Activated T-helper 1 cell treated with anti-CD3 and anti-CD28 coated beads, Interleukin-12 subunit alpha, Interleukin-12 subunit beta, Interleukin-2, Interleukin-4 antibody, amounts not matched to agents 30 ng/mL and 10 ng/mL and 1 ng/mL, durations not matched to agents 14 hours and 24 hours and 36 hours (primary cell): ENCODE results near the gene SIDT2. TPM values are rescaled to one million over a fixed set of nuclear protein-coding genes. Genes with fewer than 3 reads are reported as not detected.

Experiments used
- DNase-seq: peaks from one replicate; pipeline ENCODE4 v3.0.0; 2021; ENCODE audit warnings: low spot score
- H3K27ac Mint-ChIP-seq: one replicate; pipeline ENCODE4 v1.8.0; 2021; ENCODE audit warnings: mild to moderate bottlenecking, mixed read lengths
- H3K27me3 Mint-ChIP-seq: one replicate; pipeline ENCODE4 v1.8.0; 2022; ENCODE audit warnings: mild to moderate bottlenecking, moderate library complexity, mixed read lengths; ENCODE audit not compliant: insufficient read depth
- H3K36me3 Mint-ChIP-seq: one replicate; pipeline ENCODE4 v1.8.0; 2021; ENCODE audit warnings: low read depth, mixed read lengths
- H3K4me1 Mint-ChIP-seq: one replicate; pipeline ENCODE4 v1.8.0; 2021; ENCODE audit warnings: low read depth, mixed read lengths
- H3K4me3 Mint-ChIP-seq: one replicate; pipeline ENCODE4 v1.8.0; 2021; ENCODE audit warnings: mild to moderate bottlenecking, moderate library complexity, mixed read lengths
- H3K9me3 Mint-ChIP-seq: one replicate; pipeline ENCODE4 v1.8.0; 2021; ENCODE audit warnings: mixed read lengths
- intact Hi-C: fragments of 100-400 bp; cut with micrococcal nuclease; formaldehyde crosslinking; loops from one replicate; pipeline ENCODE4 v1.15.1; 2024
- total RNA-seq: library from RNA; stranded (reverse); gene quantifications from 2 replicates; pipeline ENCODE4 v1.2.3, GENCODE V29; 2022

Gene SIDT2
- total RNA-seq, 1 donor from 2014 or later: 24.3 TPM

GRCh38 chr11:117197006-117197405, 18.5 kb downstream of the SIDT2 start:
- Mint-ChIP-seq H3K27me3 (no peaks in the 10 kb centered on the region), H3K9me3 (no peaks in the 10 kb centered on the region), H3K4me1 (no peaks in the 10 kb centered on the region), H3K36me3 (peaks cover 6% of the 10 kb centered on the region), H3K27ac (no peak overlapping the region), H3K4me3 (no peak overlapping the region)
- no peak for DNase-seq
- intact Hi-C loops: no loop called here

GRCh38 chr11:117197516-117198456, 19.2 kb downstream of the SIDT2 start:
- Mint-ChIP-seq H3K9me3 (no peaks in the 10 kb centered on the region), H3K27ac (no peak overlapping the region)

DNA sequence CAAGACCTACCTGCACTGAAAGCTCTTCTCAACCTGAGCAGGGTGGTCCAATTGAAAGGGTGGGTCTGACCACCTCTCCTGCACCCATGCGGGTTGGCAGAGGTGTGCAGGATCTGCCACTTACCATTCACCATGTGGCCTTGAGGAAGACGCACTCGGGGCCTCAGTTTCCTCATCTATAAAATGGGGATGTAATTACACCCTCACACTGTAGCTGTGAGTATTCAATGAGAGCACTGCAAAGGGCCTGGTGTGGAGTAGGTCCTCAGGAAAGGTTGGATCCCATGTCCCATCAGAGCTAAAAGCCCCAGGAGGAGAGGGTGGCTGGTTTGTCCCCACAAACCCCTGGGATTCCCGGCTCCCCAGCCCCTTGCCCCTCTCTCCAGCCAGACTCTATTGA, 20.1 kb downstream of the SIDT2 start:
- Mint-ChIP-seq H3K27ac (no peak overlapping the region), H3K4me3 (no peak overlapping the region), H3K36me3 (peaks cover 8% of the 10 kb centered on the region), H3K4me1 (no peaks in the 10 kb centered on the region), H3K27me3 (no peaks in the 10 kb centered on the region), H3K9me3 (no peaks in the 10 kb centered on the region)
- DNase-seq: no peak
- intact Hi-C loops: no loop called here

More at GRCh38 chr11:117197516-117198456, 19.2 kb downstream of the SIDT2 start:
- no peak for DNase-seq
- H3K36me3 Mint-ChIP-seq: peaks cover 6% of the 10 kb centered on the region
- H3K27me3 Mint-ChIP-seq: no peaks in the 10 kb centered on the region
- intact Hi-C loops: no loop called here
- no peak overlapping the region for H3K4me3 Mint-ChIP-seq
- no peaks in the 10 kb centered on the region for H3K4me1 Mint-ChIP-seq

GRCh38 chr11:117199053-117199915, 20.7 kb downstream of the SIDT2 start, which contains the start of gene TAGLN:
Gene TAGLN, plus strand, starts transcription at chr11:117199370. Its CDS starts 3,644 bp downstream, at chr11:117203014.
- Mint-ChIP-seq H3K9me3 (no peaks in the 10 kb centered on the region), H3K4me1 (no peaks in the 10 kb centered on the region), H3K36me3 (peaks cover 12% of the 10 kb centered on the region), H3K27ac (no peak within 1 kb of the TSS), H3K27me3 (no peaks in the 10 kb centered on the region), H3K4me3 (no peak within 1 kb of the TSS)
- no peak for DNase-seq
- intact Hi-C loops: no loop called here

- H3K9me3 Mint-ChIP-seq: no peaks in the 10 kb centered on the region
- H3K27me3 Mint-ChIP-seq: no peaks in the 10 kb centered on the region
- no peak overlapping the region for H3K27ac Mint-ChIP-seq
- no peaks in the 10 kb centered on the region for H3K4me1 Mint-ChIP-seq
- no peak overlapping the region for H3K4me3 Mint-ChIP-seq
- DNase-seq: no peak
- intact Hi-C loops: no loop called here
- peaks cover 16% of the 10 kb centered on the region for H3K36me3 Mint-ChIP-seq
These were observed 21.6 kb downstream of the SIDT2 start for GRCh38 chr11:117199916-117200812.

- intact Hi-C loops: no loop called here
These were observed 22.5 kb downstream of the SIDT2 start for GRCh38 chr11:117200813-117201657.

GRCh38 chr11:117201658-117202305, 23.2 kb downstream of the SIDT2 start:
- Mint-ChIP-seq H3K4me1 (no peaks in the 10 kb centered on the region), H3K27me3 (no peaks in the 10 kb centered on the region), H3K9me3 (no peaks in the 10 kb centered on the region), H3K27ac (no peak overlapping the region), H3K36me3 (peaks cover 15% of the 10 kb centered on the region), H3K4me3 (no peak overlapping the region)
- DNase-seq: no peak
- intact Hi-C loops: no loop called here

More at GRCh38 chr11:117200813-117201657, 22.5 kb downstream of the SIDT2 start:
- Mint-ChIP-seq H3K36me3 (peaks cover 14% of the 10 kb centered on the region), H3K9me3 (no peaks in the 10 kb centered on the region), H3K27ac (no peak overlapping the region), H3K27me3 (no peaks in the 10 kb centered on the region), H3K4me3 (no peak overlapping the region), H3K4me1 (no peaks in the 10 kb centered on the region)
- no peak for DNase-seq

DNA sequence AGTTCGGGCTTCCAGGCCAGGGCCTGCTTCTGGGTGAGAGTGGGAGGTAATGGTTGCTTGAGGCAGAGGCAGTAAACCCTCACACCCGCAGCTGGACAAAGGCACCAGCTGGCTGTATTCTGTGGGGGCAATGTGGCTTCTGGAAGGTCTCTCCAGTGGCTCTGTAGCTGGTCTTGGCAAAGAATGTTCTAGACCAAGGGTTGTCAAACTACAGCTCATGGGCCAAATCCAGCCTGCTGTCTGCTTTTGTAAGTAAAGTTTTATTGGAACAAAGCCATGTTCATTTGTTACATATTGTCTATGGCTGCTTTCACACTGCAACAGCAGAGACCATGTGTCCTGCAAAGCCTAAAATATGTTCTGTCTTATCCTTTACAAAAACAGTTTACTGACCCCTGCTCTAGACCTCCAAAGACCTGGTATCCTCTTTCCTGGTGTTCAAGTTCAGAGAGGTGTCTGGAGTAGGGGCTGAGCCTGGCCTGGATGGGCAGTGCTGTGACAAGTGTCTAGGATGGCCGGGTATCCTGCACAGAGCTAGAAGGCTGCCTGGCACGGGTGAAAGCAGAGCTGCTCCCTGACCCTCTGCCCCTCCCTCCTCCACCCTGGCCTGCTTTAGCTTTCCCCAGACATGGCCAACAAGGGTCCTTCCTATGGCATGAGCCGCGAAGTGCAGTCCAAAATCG, 24.0 kb downstream of the SIDT2 start:
- Mint-ChIP-seq H3K27ac (no peak overlapping the region), H3K36me3 (peaks cover 15% of the 10 kb centered on the region), H3K4me3 (no peak overlapping the region), H3K27me3 (no peaks in the 10 kb centered on the region), H3K4me1 (no peaks in the 10 kb centered on the region), H3K9me3 (no peaks in the 10 kb centered on the region)
- intact Hi-C loops: no loop called here
- no peak for DNase-seq

- no peak for DNase-seq
- intact Hi-C loops: no loop called here
- no peaks in the 10 kb centered on the region for H3K4me1 Mint-ChIP-seq
- H3K4me3 Mint-ChIP-seq: no peak overlapping the region
- peaks cover 15% of the 10 kb centered on the region for H3K36me3 Mint-ChIP-seq
- no peaks in the 10 kb centered on the region for H3K9me3 Mint-ChIP-seq
- no peaks in the 10 kb centered on the region for H3K27me3 Mint-ChIP-seq
- H3K27ac Mint-ChIP-seq: peak overlapping the region; percentile 23
These were observed 24.5 kb downstream of the SIDT2 start for GRCh38 chr11:117203069-117203407.

DNA sequence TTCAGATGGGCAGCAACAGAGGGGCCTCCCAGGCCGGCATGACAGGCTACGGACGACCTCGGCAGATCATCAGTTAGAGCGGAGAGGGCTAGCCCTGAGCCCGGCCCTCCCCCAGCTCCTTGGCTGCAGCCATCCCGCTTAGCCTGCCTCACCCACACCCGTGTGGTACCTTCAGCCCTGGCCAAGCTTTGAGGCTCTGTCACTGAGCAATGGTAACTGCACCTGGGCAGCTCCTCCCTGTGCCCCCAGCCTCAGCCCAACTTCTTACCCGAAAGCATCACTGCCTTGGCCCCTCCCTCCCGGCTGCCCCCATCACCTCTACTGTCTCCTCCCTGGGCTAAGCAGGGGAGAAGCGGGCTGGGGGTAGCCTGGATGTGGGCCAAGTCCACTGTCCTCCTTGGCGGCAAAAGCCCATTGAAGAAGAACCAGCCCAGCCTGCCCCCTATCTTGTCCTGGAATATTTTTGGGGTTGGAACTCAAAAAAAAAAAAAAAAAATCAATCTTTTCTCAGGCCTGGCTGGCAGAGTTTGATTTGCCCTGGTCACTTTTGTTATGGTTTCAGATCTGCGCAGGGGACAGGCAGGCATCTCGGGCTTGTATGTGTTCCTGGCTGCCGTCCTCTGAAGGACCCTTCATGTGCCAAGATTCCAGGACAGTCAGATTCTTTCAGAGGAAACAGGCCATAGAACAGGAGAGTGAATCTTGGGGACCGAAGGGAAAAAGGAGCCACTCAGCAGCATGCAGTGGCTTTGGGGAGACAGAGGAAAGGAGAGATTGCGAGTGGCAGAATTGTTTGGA, 25.9 kb downstream of the SIDT2 start:
- DNase-seq: no peak
- Mint-ChIP-seq H3K36me3 (peaks cover 13% of the 10 kb centered on the region), H3K27ac (peak overlapping the region; percentile 25), H3K9me3 (no peaks in the 10 kb centered on the region), H3K4me1 (no peaks in the 10 kb centered on the region), H3K27me3 (no peaks in the 10 kb centered on the region), H3K4me3 (no peak overlapping the region)
- intact Hi-C loops: no loop called here
